Activated CD8-positive, alpha-beta T cell treated with anti-CD3 and anti-CD28 coated beads for 36 hours (primary cell): Measurements from ENCODE around the gene PSD2. TPM values are rescaled to one million over a fixed set of nuclear protein-coding genes. Genes with fewer than 3 reads are reported as not detected.
A peak's percentile ranks its signal among the peaks of the same experiment; 100 is the strongest.

Experiments
- ATAC-seq: fragments of 200-7000 bp; cut with Tn5 transposase; one replicate; pipeline ENCODE4 v1.10.0; 2021; ENCODE audit warnings: mild to moderate bottlenecking, moderate library complexity
- CTCF ChIA-PET: fragments of 350-600 bp; sonication (Branson Sonifier 250); formaldehyde crosslinking; loops from one replicate; lab custom pipeline; 2021; ENCODE audit warnings: antibody characterized with exemption; lab: Charles Lee
- POLR2A ChIA-PET: fragments of 350-600 bp; sonication (Branson Sonifier 250); formaldehyde crosslinking; loops from one replicate; lab custom pipeline; 2021; ENCODE audit warnings: antibody characterized with exemption; lab: Charles Lee
- DNase-seq: peaks from one replicate; pipeline ENCODE4 v3.0.0-alpha.2; 2020
- H3K27ac Mint-ChIP-seq: one replicate; pipeline ENCODE4 v1.8.0; 2021; ENCODE audit warnings: mild to moderate bottlenecking, mixed read lengths
- H3K27me3 Mint-ChIP-seq: one replicate; pipeline ENCODE4 v1.8.0; 2021; ENCODE audit warnings: mixed read lengths
- H3K36me3 Mint-ChIP-seq: one replicate; pipeline ENCODE4 v1.8.0; 2021; ENCODE audit warnings: low read depth, mixed read lengths
- H3K4me1 Mint-ChIP-seq: one replicate; pipeline ENCODE4 v1.8.0; 2021; ENCODE audit warnings: low read depth, mixed read lengths
- H3K4me3 Mint-ChIP-seq: one replicate; pipeline ENCODE4 v1.8.0; 2021; ENCODE audit warnings: mild to moderate bottlenecking, moderate library complexity, mixed read lengths
- H3K9me3 Mint-ChIP-seq: one replicate; pipeline ENCODE4 v1.8.0; 2021; ENCODE audit warnings: mixed read lengths
- CTCF ChIP-seq: fragments of 200-600 bp; IDR thresholded peaks from one replicate; pipeline ENCODE4 v1.8.0; 2022; ENCODE audit warnings: antibody characterized with exemption, mild to moderate bottlenecking
- intact Hi-C: fragments of 100-400 bp; cut with micrococcal nuclease; formaldehyde crosslinking; loops from one replicate; pipeline ENCODE4 v1.10.0; 2022
- total RNA-seq, 2 experiments: library from RNA; stranded (reverse); gene quantifications; one replicate each; pipeline ENCODE4 v1.2.3, GENCODE V29; 2021

PSD2 gene
- total RNA-seq, 2 experiments from 2014 or later: 0.14 TPM; not detected in 1

- no peak for TF ChIP-seq CTCF
- DNase-seq (peak; percentile 34), ATAC-seq (no peak)
- ChIA-PET POLR2A (interaction anchor here (1.2 to 3.2 kb wide), 2 partner anchors 38 to 112 kb away, joined by 3 to 15 read pairs; no protein-coding TSS in a partner anchor), CTCF (interaction anchor here (1.1 to 9.5 kb wide), 6 partner anchors 16 to 220 kb away, joined by 3 to 86 read pairs (median 6); no protein-coding TSS in a partner anchor)
- Mint-ChIP-seq H3K36me3 (no peaks in the 10 kb centered on the region), H3K27me3 (peaks cover 13% of the 10 kb centered on the region), H3K9me3 (no peaks in the 10 kb centered on the region), H3K4me1 (peaks cover 50% of the 10 kb centered on the region), H3K27ac (no peak overlapping the region), H3K4me3 (no peak overlapping the region)
- intact Hi-C loops: loop anchor here (5.0 kb wide), 1 partner anchor 112 kb away; no protein-coding TSS in a partner anchor
Observed at GRCh38 chr5:139749242-139749641, 46.4 kb upstream of the PSD2 start.

- ChIA-PET POLR2A (no interaction called here), CTCF (interaction anchor here (9.5 kb wide), 1 partner anchor 14 kb away, joined by 86 read pairs; no protein-coding TSS in a partner anchor)
- no peaks in the 10 kb centered on the region for H3K36me3 Mint-ChIP-seq
- no peaks in the 10 kb centered on the region for H3K9me3 Mint-ChIP-seq
- no peak for TF ChIP-seq CTCF
- no peak overlapping the region for H3K4me3 Mint-ChIP-seq
- DNase-seq: no peak
- H3K4me1 Mint-ChIP-seq: peaks cover 41% of the 10 kb centered on the region
- H3K27ac Mint-ChIP-seq: no peak overlapping the region
- intact Hi-C loops: no loop called here
- H3K27me3 Mint-ChIP-seq: peaks cover 25% of the 10 kb centered on the region
- no peak for ATAC-seq
Observed at GRCh38 chr5:139751236-139751635, 44.4 kb upstream of the PSD2 start.

GRCh38 chr5:139752506-139753473 lies 42.8 kb upstream of the PSD2 start:
- DNase-seq (peak; percentile 66), ATAC-seq (peak; percentile 64)
- Mint-ChIP-seq H3K4me1 (peaks cover 43% of the 10 kb centered on the region), H3K27me3 (peaks cover 34% of the 10 kb centered on the region), H3K27ac (no peak overlapping the region), H3K4me3 (no peak overlapping the region), H3K36me3 (no peaks in the 10 kb centered on the region), H3K9me3 (no peaks in the 10 kb centered on the region)
- CTCF ChIA-PET: interaction anchor here (1.2 to 9.5 kb wide), 7 partner anchors 12 to 119 kb away, joined by 3 to 86 read pairs (median 4); no protein-coding TSS in a partner anchor
- POLR2A ChIA-PET: interaction anchor here (1.2 to 1.6 kb wide), 2 partner anchors 10 to 42 kb away, joined by 5 to 6 read pairs; no protein-coding TSS in a partner anchor
- TF ChIP-seq CTCF: no peak
- intact Hi-C loops: no loop called here

- TF ChIP-seq CTCF: no peak
- POLR2A ChIA-PET: no interaction called here
- Mint-ChIP-seq H3K4me3 (peak overlapping the region; percentile 52), H3K4me1 (peaks cover 39% of the 10 kb centered on the region), H3K9me3 (no peaks in the 10 kb centered on the region), H3K27me3 (peaks cover 26% of the 10 kb centered on the region), H3K27ac (no peak overlapping the region), H3K36me3 (no peaks in the 10 kb centered on the region)
- CTCF ChIA-PET: interaction anchor here (1.4 to 9.5 kb wide), 4 partner anchors 9 to 120 kb away, joined by 3 to 86 read pairs (median 14); no protein-coding TSS in a partner anchor
- DNase-seq: peak; percentile 49
- ATAC-seq: peak; percentile 47
- intact Hi-C loops: no loop called here
Observed at GRCh38 chr5:139755892-139756671, 39.5 kb upstream of the PSD2 start.
